ENCODE measurements around the gene RHOT2. TPM values are rescaled to one million over a fixed set of nuclear protein-coding genes. Genes with fewer than 3 reads are reported as not detected.

RHOT2 gene
- total RNA-seq, 4 donors from 2014 or later = 68.6 to 188 (median 106) TPM

DNA sequence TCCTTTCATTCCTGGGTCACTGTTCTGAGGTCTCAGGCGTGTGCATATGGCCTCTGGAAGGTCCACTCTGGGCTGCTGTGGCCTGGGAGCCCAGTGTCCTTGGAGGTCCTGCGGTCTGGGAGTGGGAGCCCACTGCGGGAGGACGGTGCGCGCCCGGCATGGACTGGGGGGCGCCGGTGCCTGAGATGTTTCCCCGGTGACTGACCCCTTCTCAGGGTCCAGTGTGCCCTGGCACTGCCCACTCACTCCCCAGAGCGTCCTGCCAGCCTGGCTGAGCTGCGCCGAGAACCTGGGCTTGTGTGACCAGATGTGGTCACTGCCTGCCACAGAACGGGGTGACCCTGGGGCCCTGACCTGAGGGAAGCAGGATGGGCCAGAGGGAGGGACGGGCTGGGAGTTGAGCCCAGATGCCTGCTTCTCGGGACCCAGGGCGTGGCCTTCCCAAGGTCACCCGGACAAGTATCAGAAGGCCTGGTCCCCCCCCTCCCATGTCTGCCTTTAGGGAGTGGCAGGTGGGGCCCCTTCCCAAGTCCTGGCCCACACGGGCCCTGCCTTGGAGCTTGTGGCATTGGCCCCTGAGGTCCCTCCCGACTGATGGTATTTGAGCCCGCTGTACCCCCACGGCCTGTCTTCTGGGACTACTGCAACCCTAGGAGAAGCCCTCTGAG lies 6.4 kb downstream of the RHOT2 start:
- Histone ChIP-seq H3K4me3 (no peak overlapping the region), H3K9me3 (no peaks in the 10 kb centered on the region), H3K27ac (peak overlapping the region in 2 of 4 donors; percentile 17 to 48), H3K27me3 (no peaks in the 10 kb centered on the region), H3K36me3 (peaks cover 0 to 55% (median 4%) of the 10 kb centered on the region in 3 donors), H3K4me1 (peaks cover 0 to 40% (median 16%) of the 10 kb centered on the region in 4 donors)
- 70 to 76% methylated on average over 15 to 22 of the region's 22 CpGs for WGBS, 2 donors
- DNase-seq (ENCODE audit: low spot score in 2 of 2) = no peak
- TF ChIP-seq EP300 (IDR thresholded peaks at IDR 0.05) (no peak), POLR2A (IDR thresholded peaks at IDR 0.05) (no peak)
- TF ChIP-seq, protein P1, sequence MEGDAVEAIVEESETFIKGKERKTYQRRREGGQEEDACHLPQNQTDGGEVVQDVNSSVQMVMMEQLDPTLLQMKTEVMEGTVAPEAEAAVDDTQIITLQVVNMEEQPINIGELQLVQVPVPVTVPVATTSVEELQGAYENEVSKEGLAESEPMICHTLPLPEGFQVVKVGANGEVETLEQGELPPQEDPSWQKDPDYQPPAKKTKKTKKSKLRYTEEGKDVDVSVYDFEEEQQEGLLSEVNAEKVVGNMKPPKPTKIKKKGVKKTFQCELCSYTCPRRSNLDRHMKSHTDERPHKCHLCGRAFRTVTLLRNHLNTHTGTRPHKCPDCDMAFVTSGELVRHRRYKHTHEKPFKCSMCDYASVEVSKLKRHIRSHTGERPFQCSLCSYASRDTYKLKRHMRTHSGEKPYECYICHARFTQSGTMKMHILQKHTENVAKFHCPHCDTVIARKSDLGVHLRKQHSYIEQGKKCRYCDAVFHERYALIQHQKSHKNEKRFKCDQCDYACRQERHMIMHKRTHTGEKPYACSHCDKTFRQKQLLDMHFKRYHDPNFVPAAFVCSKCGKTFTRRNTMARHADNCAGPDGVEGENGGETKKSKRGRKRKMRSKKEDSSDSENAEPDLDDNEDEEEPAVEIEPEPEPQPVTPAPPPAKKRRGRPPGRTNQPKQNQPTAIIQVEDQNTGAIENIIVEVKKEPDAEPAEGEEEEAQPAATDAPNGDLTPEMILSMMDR (IDR thresholded peaks at IDR 0.05) = no peak

DNA sequence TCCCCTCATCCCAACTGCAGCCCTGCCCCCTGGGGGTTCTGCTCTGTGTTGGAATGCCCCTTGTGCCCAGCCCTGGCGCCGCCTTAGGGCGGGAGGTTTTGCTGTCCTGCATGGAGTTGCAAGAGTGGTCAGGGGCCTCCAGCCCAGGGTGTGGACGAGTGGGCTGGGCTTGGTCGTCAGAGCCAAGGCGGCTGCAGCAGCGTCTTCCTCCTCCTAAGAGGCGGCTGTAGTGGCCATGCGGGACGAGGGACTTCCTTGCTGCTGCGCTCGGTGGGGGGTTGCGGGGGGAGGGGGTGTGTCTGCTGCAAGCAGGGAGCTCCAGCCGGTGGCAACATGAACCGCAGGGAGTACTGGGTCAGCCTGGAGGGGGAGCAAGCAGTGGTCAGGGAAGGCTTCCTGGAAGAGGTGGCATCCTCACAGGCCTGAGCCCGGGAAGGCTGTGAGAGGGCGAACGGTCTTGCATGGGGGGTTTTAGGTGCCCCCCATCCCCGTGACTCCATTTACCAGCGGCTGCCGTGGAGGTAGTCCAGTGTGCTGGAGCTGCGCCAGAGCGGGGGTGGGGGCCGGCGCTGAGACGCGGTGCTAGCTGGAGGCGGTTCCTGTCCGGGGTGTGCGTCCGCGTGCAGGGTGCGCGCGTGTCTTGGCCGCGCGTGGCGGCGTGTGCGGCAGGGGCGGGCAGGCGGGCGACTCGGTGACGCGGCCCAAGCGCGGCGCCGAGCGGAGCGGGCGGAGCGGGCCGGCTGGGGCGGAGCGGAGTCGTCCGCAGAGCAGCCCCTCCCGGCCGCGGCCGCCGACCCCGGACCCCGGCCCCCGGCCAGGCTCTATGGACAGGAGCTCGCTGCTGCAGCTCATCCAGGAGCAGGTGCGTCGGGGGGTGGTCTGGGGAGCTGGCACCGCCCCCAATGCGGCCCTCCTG lies 7.3 kb downstream of the RHOT2 start, which contains the start of gene RHBDL1:
TSS of gene RHBDL1 (plus strand) at position 704 of the 916 bp plus-strand sequence. CDS start at position 824, 120 bp downstream.
- Histone ChIP-seq H3K27ac (peak within 1 kb of the TSS in 2 of 4 donors; percentile 42 to 48), H3K9me3 (no peaks in the 10 kb centered on the region), H3K36me3 (peaks cover 0 to 46% (median 4%) of the 10 kb centered on the region in 3 donors), H3K4me3 (peak within 1 kb of the TSS in 2 of 4 donors; percentile 15 to 33), H3K27me3 (no peaks in the 10 kb centered on the region), H3K4me1 (peaks cover 0 to 34% (median 17%) of the 10 kb centered on the region in 4 donors)
- TF ChIP-seq, protein P1 (IDR thresholded peaks at IDR 0.05) = no peak
- no peak for TF ChIP-seq EP300 (IDR thresholded peaks at IDR 0.05)
- 4 to 11% methylated on average over 24 to 40 of the region's 73 CpGs for WGBS, 2 donors
- no peak for DNase-seq (ENCODE audit: low spot score in 2 of 2)

DNA sequence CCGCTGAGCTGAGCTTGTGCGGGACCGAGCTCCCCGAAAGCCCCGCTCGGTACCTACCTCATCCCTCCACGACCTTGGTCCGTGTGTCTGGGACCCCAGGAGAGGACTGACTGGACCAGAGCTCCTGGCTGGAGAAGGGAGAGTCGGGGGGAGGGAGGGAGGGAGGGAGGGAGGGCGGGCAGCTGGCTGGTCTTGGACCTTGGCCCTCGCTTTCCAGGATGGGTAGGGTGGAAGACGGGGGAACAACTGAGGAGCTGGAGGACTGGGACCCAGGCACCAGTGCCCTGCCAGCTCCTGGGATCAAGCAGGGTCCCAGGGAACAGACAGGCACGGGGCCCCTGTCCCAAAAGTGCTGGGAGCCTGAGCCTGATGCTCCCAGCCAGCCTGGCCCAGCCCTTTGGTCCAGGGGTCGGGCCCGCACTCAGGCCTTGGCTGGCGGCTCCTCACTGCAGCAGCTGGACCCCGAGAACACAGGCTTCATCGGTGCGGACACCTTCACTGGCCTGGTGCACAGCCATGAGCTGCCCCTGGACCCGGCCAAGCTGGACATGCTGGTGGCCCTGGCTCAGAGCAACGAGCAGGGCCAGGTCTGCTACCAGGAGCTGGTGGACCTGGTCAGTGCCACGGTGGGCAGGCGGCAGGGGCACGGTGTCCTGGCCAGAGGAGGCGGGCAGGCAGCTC lies 8.1 kb downstream of the RHOT2 start:
- no peak for TF ChIP-seq POLR2A (IDR thresholded peaks at IDR 0.05)
- no peak for TF ChIP-seq EP300 (IDR thresholded peaks at IDR 0.05)
- TF ChIP-seq, protein P1 (IDR thresholded peaks at IDR 0.05) = no peak
- Histone ChIP-seq H3K9me3 (no peaks in the 10 kb centered on the region), H3K36me3 (peaks cover 0 to 38% (median 0%) of the 10 kb centered on the region in 3 donors), H3K27me3 (no peaks in the 10 kb centered on the region), H3K4me1 (peaks cover 0 to 36% (median 19%) of the 10 kb centered on the region in 4 donors), H3K27ac (peak overlapping the region in 2 of 4 donors; percentile 17 to 48), H3K4me3 (peak overlapping the region in 2 of 4 donors; percentile 15 to 33)
- no peak for DNase-seq (ENCODE audit: low spot score in 2 of 2)
- WGBS, 2 donors = 17 to 28% methylated on average over 14 to 18 of the region's 25 CpGs

DNA sequence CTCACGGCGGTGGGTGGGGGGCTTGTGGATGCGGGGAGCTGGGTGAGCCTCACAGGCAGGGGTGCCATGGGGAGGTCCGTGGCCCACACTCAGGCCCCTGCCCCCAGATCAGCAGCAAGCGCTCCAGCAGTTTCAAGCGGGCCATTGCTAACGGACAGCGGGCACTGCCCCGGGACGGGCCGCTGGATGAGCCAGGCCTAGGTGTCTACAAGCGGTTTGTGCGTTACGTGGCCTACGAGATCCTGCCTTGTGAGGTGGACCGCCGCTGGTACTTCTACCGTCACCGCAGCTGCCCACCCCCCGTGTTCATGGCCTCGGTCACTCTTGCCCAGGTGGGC lies 8.6 kb downstream of the RHOT2 start:
- H3K36me3 ChIP-seq = peaks cover 0 to 37% (median 0%) of the 10 kb centered on the region in 3 donors
- no peaks in the 10 kb centered on the region for H3K9me3 ChIP-seq
- peaks cover 0 to 41% (median 24%) of the 10 kb centered on the region in 4 donors for H3K4me1 ChIP-seq
- no peak for DNase-seq (ENCODE audit: low spot score in 2 of 2)
- H3K27me3 ChIP-seq = no peaks in the 10 kb centered on the region
- no peak overlapping the region for H3K4me3 ChIP-seq
- no peak overlapping the region for H3K27ac ChIP-seq
- 79 to 86% methylated on average over 18 to 20 of the region's 21 CpGs for WGBS, 2 donors
- TF ChIP-seq POLR2A (IDR thresholded peaks at IDR 0.05) (no peak), EP300 (IDR thresholded peaks at IDR 0.05) (no peak)
- TF ChIP-seq, protein P1 (IDR thresholded peaks at IDR 0.05) = no peak
